H1 (cell line): Measurements from ENCODE around the gene FRMPD2. TPM values are rescaled to one million over a fixed set of nuclear protein-coding genes. Genes with fewer than 3 reads are reported as not detected.

Experiments used
- CTCF ChIA-PET: fragments of 300-600 bp; sonication (Branson Sonifier 250); formaldehyde crosslinking; loops from one replicate; lab custom pipeline; 2021; ENCODE audit not compliant: partially characterized antibody; lab: Charles Lee
- POLR2A ChIA-PET: fragments of 300-600 bp; sonication (Branson Sonifier 250); formaldehyde crosslinking; loops from one replicate; lab custom pipeline; 2021; ENCODE audit warnings: inconsistent platforms; ENCODE audit not compliant: partially characterized antibody; lab: Charles Lee
- DNase-seq, 2 experiments: peaks; one replicate each; pipeline versions ENCODE4 v3.0.0 to v3.0.0-alpha.2; 2010 to 2022; ENCODE audit warnings: low spot score in 2 of 2, low read depth in 1 of 2, mixed read lengths in 1 of 2
- FAIRE-seq: peaks from 2 replicates; lab custom pipeline; 2011; peaks lifted over from hg19 to GRCh38; lab: Jason Lieb, UNC
- H2AFZ ChIP-seq: 2 replicates; pipeline ENCODE4 v1.8.1; 2012; ENCODE audit warnings: low read length, inconsistent platforms
- H2AK5ac ChIP-seq: 2 replicates; pipeline ENCODE4 v1.6.1; 2013; ENCODE audit warnings: low read depth, low read length
- H2BK120ac ChIP-seq: replicated peaks from 2 replicates; pipeline ENCODE3; 2013; ENCODE audit warnings: low read depth, low read length, inconsistent platforms
- H2BK12ac ChIP-seq: 2 replicates; pipeline ENCODE4 v1.6.1; 2013; ENCODE audit warnings: low read depth, low read length
- H2BK15ac ChIP-seq: 2 replicates; pipeline ENCODE4 v1.6.1; 2013; ENCODE audit warnings: low read length
- H2BK20ac ChIP-seq: 2 replicates; pipeline ENCODE4 v1.6.1; 2013; ENCODE audit warnings: low read length
- H2BK5ac ChIP-seq: 2 replicates; pipeline ENCODE4 v1.6.1; 2013; ENCODE audit warnings: low read depth, low read length
- H3K14ac ChIP-seq: 2 replicates; pipeline ENCODE4 v1.6.1; 2013; ENCODE audit warnings: inconsistent platforms; ENCODE audit not compliant: insufficient read length
- H3K18ac ChIP-seq: 2 replicates; pipeline ENCODE4 v1.6.1; 2013; ENCODE audit warnings: low read length; ENCODE audit errors: extremely low read depth
- H3K23ac ChIP-seq: 2 replicates; pipeline ENCODE4 v1.6.1; 2013; ENCODE audit warnings: inconsistent platforms; ENCODE audit not compliant: insufficient read length
- H3K23me2 ChIP-seq: 2 replicates; pipeline ENCODE4 v1.6.1; 2013; ENCODE audit warnings: low read depth, low read length
- H3K27ac ChIP-seq: 2 replicates; pipeline ENCODE4 v1.6.1; 2011; ENCODE audit warnings: low read depth, low read length, inconsistent platforms
- H3K27me3 ChIP-seq, 4 experiments: replicated peaks in 1 of 4; 1 replicate in 1 of 4; 2 replicates in 3 of 4; pipeline versions ENCODE4 v1.6.1 to v1.8.1; 2011 to 2013; ENCODE audit warnings: low read length in 3 of 4, mild to moderate bottlenecking in 3 of 4, inconsistent platforms in 2 of 4, mixed read lengths in 2 of 4, moderate library complexity in 1 of 4; ENCODE audit not compliant: control insufficient read depth in 3 of 4, insufficient read depth in 3 of 4; ENCODE audit errors: extremely low read depth in 1 of 4
- H3K36me3 ChIP-seq, 4 experiments: 2 replicates each; pipeline versions ENCODE4 v1.6.1 to v1.8.1; 2011 to 2013; ENCODE audit warnings: mild to moderate bottlenecking in 4 of 4, low read length in 3 of 4, moderate library complexity in 2 of 4, control low read depth in 1 of 4, inconsistent platforms in 1 of 4; ENCODE audit not compliant: insufficient read depth in 4 of 4, control insufficient read depth in 2 of 4
- H3K4ac ChIP-seq: replicated peaks from 2 replicates; pipeline ENCODE3; 2013; ENCODE audit warnings: low read length, low read depth, mixed read lengths, inconsistent platforms; ENCODE audit not compliant: insufficient read length
- H3K4me1 ChIP-seq, 4 experiments: replicated peaks in 1 of 4; 1 replicate in 1 of 4; 2 replicates in 3 of 4; pipeline versions ENCODE4 v1.6.1 to v1.8.1; 2011 to 2013; ENCODE audit warnings: low read length in 3 of 4, inconsistent platforms in 2 of 4, mixed read lengths in 1 of 4; ENCODE audit not compliant: insufficient read depth in 4 of 4, control insufficient read depth in 3 of 4
- H3K4me2 ChIP-seq, 2 experiments: 2 replicates each; pipeline versions ENCODE4 v1.6.1 to v1.8.1; 2011 to 2013; ENCODE audit warnings: low read depth in 2 of 2, low read length in 2 of 2, control low read depth in 1 of 2, inconsistent platforms in 1 of 2, mild to moderate bottlenecking in 1 of 2; ENCODE audit not compliant: insufficient read depth in 1 of 2
- H3K4me3 ChIP-seq, 4 experiments: fragments of 200-600, 300-600 bp in 1 of 4; sonication (generic), shearing (Covaris generic), sonication (Bioruptor Twin) in 1 of 4; 2 replicates each; pipeline versions ENCODE4 v1.5.1 to v1.8.1; 2011 to 2016; ENCODE audit warnings: low read length in 4 of 4, low read depth in 3 of 4, control low read depth in 2 of 4, inconsistent platforms in 2 of 4, mild to moderate bottlenecking in 2 of 4, mixed read lengths in 1 of 4, moderate library complexity in 1 of 4; ENCODE audit not compliant: insufficient read depth in 2 of 4; ENCODE audit errors: extremely low read depth in 1 of 4
- H3K56ac ChIP-seq: replicated peaks from 2 replicates; pipeline ENCODE3; 2013; ENCODE audit warnings: low read depth, mild to moderate bottlenecking, mixed read lengths, low read length, inconsistent platforms; ENCODE audit not compliant: insufficient read length
- H3K79me1 ChIP-seq: 2 replicates; pipeline ENCODE4 v1.6.1; 2013; ENCODE audit warnings: low read depth, low read length, control low read depth
- H3K79me2 ChIP-seq, 2 experiments: 2 replicates each; pipeline versions ENCODE4 v1.6.1 to v1.8.1; 2012 to 2013; ENCODE audit warnings: low read length in 2 of 2, mild to moderate bottlenecking in 2 of 2, inconsistent platforms in 1 of 2; ENCODE audit not compliant: insufficient read depth in 2 of 2, control insufficient read depth in 1 of 2
- H3K9ac ChIP-seq, 4 experiments: replicated peaks in 1 of 4; 1 replicate in 1 of 4; 2 replicates in 3 of 4; pipeline versions ENCODE4 v1.6.1 to v1.8.1; 2011 to 2013; ENCODE audit warnings: low read depth in 3 of 4, low read length in 3 of 4, control low read depth in 2 of 4, mild to moderate bottlenecking in 2 of 4, moderate library complexity in 2 of 4, inconsistent platforms in 1 of 4; ENCODE audit errors: extremely low read depth in 1 of 4
- H3K9me3 ChIP-seq, 2 experiments: 2 replicates each; pipeline versions ENCODE4 v1.6.1 to v1.8.1; 2012 to 2013; ENCODE audit warnings: mild to moderate bottlenecking in 2 of 2, moderate library complexity in 2 of 2, control low read depth in 1 of 2, inconsistent platforms in 1 of 2, low read depth in 1 of 2, low read length in 1 of 2, mixed read lengths in 1 of 2; ENCODE audit not compliant: insufficient read depth in 2 of 2
- H4K20me1 ChIP-seq, 2 experiments: replicated peaks in 1 of 2; 2 replicates each; pipeline versions ENCODE3 to v1.8.1; 2011 to 2013; ENCODE audit warnings: inconsistent platforms in 2 of 2, low read length in 2 of 2, mild to moderate bottlenecking in 1 of 2; ENCODE audit not compliant: insufficient read depth in 2 of 2, control insufficient read depth in 1 of 2
- H4K5ac ChIP-seq: 2 replicates; pipeline ENCODE4 v1.6.1; 2013; ENCODE audit warnings: low read length, low read depth, mixed read lengths, inconsistent platforms; ENCODE audit not compliant: insufficient read length
- H4K8ac ChIP-seq: 2 replicates; pipeline ENCODE4 v1.8.0; 2013; ENCODE audit warnings: mild to moderate bottlenecking, moderate library complexity, low read length, inconsistent platforms; ENCODE audit not compliant: insufficient read depth; ENCODE audit errors: extremely low read depth
- H4K91ac ChIP-seq: replicated peaks from 2 replicates; pipeline ENCODE3; 2013; ENCODE audit warnings: low read length, mixed read lengths, inconsistent platforms; ENCODE audit not compliant: insufficient read length
- BRCA1 ChIP-seq: IDR thresholded peaks from 2 replicates; pipeline ENCODE4 v1.6.1; 2012; ENCODE audit warnings: low read depth, low read length, improper control_type of control experiment
- CBX8 ChIP-seq: fragments of 300-800, 300-1000 bp; sonication (generic); IDR thresholded peaks from 2 replicates; pipeline ENCODE4 v1.7.1; 2016; ENCODE audit warnings: low read depth, low read length, borderline replicate concordance
- CHD1 ChIP-seq: IDR thresholded peaks from 2 replicates; pipeline ENCODE4 v1.6.1; 2012; ENCODE audit warnings: low read depth, low read length, improper control_type of control experiment
- CHD2 ChIP-seq: IDR thresholded peaks from 2 replicates; pipeline ENCODE4 v1.6.1; 2012; ENCODE audit warnings: low read length, improper control_type of control experiment
- CTCF ChIP-seq, 3 experiments: IDR thresholded peaks; 1 replicate in 2 of 3; 2 replicates in 1 of 3; pipeline versions ENCODE4 v1.5.1 to v1.6.1; 2011; ENCODE audit warnings: low read length in 3 of 3, mild to moderate bottlenecking in 3 of 3, inconsistent platforms in 2 of 3, low read depth in 1 of 3, moderate library complexity in 1 of 3; ENCODE audit not compliant: insufficient read depth in 1 of 3; ENCODE audit errors: control extremely low read depth in 1 of 3
- E2F6 ChIP-seq: IDR thresholded peaks from 2 replicates; pipeline ENCODE4 v1.6.1; 2012; ENCODE audit warnings: inconsistent platforms
- JUN ChIP-seq: IDR thresholded peaks from 2 replicates; pipeline ENCODE4 v1.6.1; 2011; ENCODE audit warnings: low read depth, mild to moderate bottlenecking, improper control_type of control experiment, low read length
- MAFK ChIP-seq: IDR thresholded peaks from 2 replicates; pipeline ENCODE4 v1.6.1; 2012; ENCODE audit warnings: low read depth, mild to moderate bottlenecking, improper control_type of control experiment, low read length
- NANOG ChIP-seq: IDR thresholded peaks from 2 replicates; pipeline ENCODE4 v1.6.1; 2011; ENCODE audit warnings: low read length, low read depth, mild to moderate bottlenecking, inconsistent platforms; ENCODE audit not compliant: insufficient read depth, poor library complexity, severe bottlenecking
- POLR2AphosphoS5 ChIP-seq: IDR thresholded peaks from 2 replicates; pipeline ENCODE4 v1.6.1; 2011; ENCODE audit warnings: low read depth, low read length
- RFX5 ChIP-seq: IDR thresholded peaks from 2 replicates; pipeline ENCODE4 v1.6.1; 2011; ENCODE audit warnings: low read depth, low read length, improper control_type of control experiment, borderline replicate concordance
- YY1 ChIP-seq: IDR thresholded peaks from 2 replicates; pipeline ENCODE4 v1.6.1; 2011; ENCODE audit warnings: low read depth, mild to moderate bottlenecking, low read length
- WGBS, 2 experiments: shearing (Covaris generic) in 1 of 2; methylation state at CpG; one replicate each; pipeline versions ENCODE4 v1.1.6 to v1.1.7; 2013 to 2015; ENCODE audit warnings: low lambda C conversion rate in 2 of 2, mixed read lengths in 2 of 2, inconsistent platforms in 1 of 2, low coverage in 1 of 2, missing lambda C conversion rate in 1 of 2; ENCODE audit not compliant: insufficient replicate concordance in 2 of 2, insufficient coverage in 1 of 2, insufficient read length in 1 of 2; ENCODE audit errors: extremely low coverage in 1 of 2, missing lambda C conversion rate in 1 of 2; 5-methylcytosine and 5-hydroxymethylcytosine counted together
- polyA plus RNA-seq, 7 experiments: library from polyadenylated mRNA; depleted of rRNA in 3 of 7; stranded (reverse) in 5 of 7; unstranded in 2 of 7; fragments of >200 nt in 5 of 7; fragments of 200-250 nt in 2 of 7; gene quantifications; 1 replicate in 5 of 7; 2 replicates in 1 of 7; 4 replicates in 1 of 7; pipeline versions ENCODE4 v1.2.1 to v1.2.3, GENCODE V29; 2011 to 2013; ENCODE audit warnings: missing spikeins in 2 of 7, mixed read lengths in 2 of 7
- total RNA-seq: library from RNA; stranded (reverse); fragmentation: NEBNext Ultra II Directional; extraction: Animal tissue kit (Norgen Biotek cat#: 25700); gene quantifications from 2 replicates; pipeline ENCODE4 v1.2.1, GENCODE V29; 2021

Gene FRMPD2
- total and polyA plus RNA-seq, 2 of the 8 experiments (the other 6 are each of a cell fraction or from before 2014, with no cell fraction given), result 0.07 to 0.47 TPM

- no peak overlapping the region for H3K4me2 ChIP-seq
- no peak overlapping the region for H3K27ac ChIP-seq
- no peak overlapping the region for H2BK15ac ChIP-seq
- no peaks in the 10 kb centered on the region for H3K79me1 ChIP-seq
- DNase-seq, result no peak
- H2BK20ac ChIP-seq, result no peak overlapping the region
- H3K9ac ChIP-seq, result no peak overlapping the region
- H2BK120ac ChIP-seq, result no peak overlapping the region
- no peak overlapping the region for H3K18ac ChIP-seq
- H3K9me3 ChIP-seq, result no peaks in the 10 kb centered on the region
- no peak overlapping the region for H3K23ac ChIP-seq
- FAIRE-seq, result peak; percentile 32
- H3K14ac ChIP-seq, result no peak overlapping the region
- POLR2A ChIA-PET, result no interaction called here
- H4K5ac ChIP-seq, result no peak overlapping the region
- no peak overlapping the region for H3K56ac ChIP-seq
- no peak overlapping the region for H3K4me3 ChIP-seq
- no peaks in the 10 kb centered on the region for H4K20me1 ChIP-seq
- no peak overlapping the region for H2AK5ac ChIP-seq
- H3K79me2 ChIP-seq, result no peaks in the 10 kb centered on the region
- WGBS, 2 experiments, result 85% methylated on average over 5 of the region's 5 CpGs; no CpG with 5 or more reads in 1 of the 2 experiments
- peaks cover 0 to 3% (median under 1%) of the 10 kb centered on the region in 4 experiments; a peak in 1 of 7 replicates for H3K27me3 ChIP-seq
- no peak overlapping the region for H4K91ac ChIP-seq
- no peak overlapping the region for H4K8ac ChIP-seq
- H2BK12ac ChIP-seq, result no peak overlapping the region
- CTCF ChIA-PET, result interaction anchor here (0.7 kb wide), 1 partner anchor 20 kb away, joined by 3 read pairs; no protein-coding TSS in a partner anchor
- no peaks in the 10 kb centered on the region for H3K36me3 ChIP-seq
- no peaks in the 10 kb centered on the region for H3K23me2 ChIP-seq
- H3K4ac ChIP-seq, result no peak overlapping the region
- H2BK5ac ChIP-seq, result no peak overlapping the region
- H2AFZ ChIP-seq, result no peak overlapping the region
- peaks cover 0 to 3% (median 0%) of the 10 kb centered on the region in 4 experiments; a peak in 1 of 7 replicates for H3K4me1 ChIP-seq
- TF ChIP-seq RFX5 (no peak), YY1 (no peak), BRCA1 (no peak), CHD1 (no peak), POLR2AphosphoS5 (no peak), JUN (no peak), CBX8 (no peak), MAFK (no peak), CTCF (IDR thresholded peaks at IDR 0.05; ENCODE audit: control extremely low read depth in 1 of 3, insufficient read depth in 1 of 3, low read depth in 1 of 3, low read length in 3 of 3) (no peak), NANOG (no peak), CHD2 (no peak), E2F6 (no peak)
These were observed 66.6 kb downstream of the FRMPD2 start for GRCh38 chr10:48207853-48208252.
